Measurements from ENCODE around the gene IGSF21. TPM values are rescaled to one million over a fixed set of nuclear protein-coding genes. Genes with fewer than 3 reads are reported as not detected.
"Not testable (repeated sequence)": the region's sequence is repeated elsewhere in the genome, so short reads cannot be mapped to it uniquely, and the experiment has no call there.

IGSF21 gene
- total RNA-seq, 1 donor, result not detected

GRCh38 chr1:18354612-18355011, 247.0 kb downstream of the IGSF21 start:
- H3K4me3 ChIP-seq (ENCODE audit: low read depth, low read length), result no peak overlapping the region
- no peak for TF ChIP-seq CTCF (IDR thresholded peaks at IDR 0.05; ENCODE audit: insufficient read depth, low read depth, low read length)
- no peak for DNase-seq (ENCODE audit: low read depth)

- no peak for DNase-seq (ENCODE audit: low read depth)
- H3K4me3 ChIP-seq (ENCODE audit: low read depth, low read length), result no peak overlapping the region
- no peak for TF ChIP-seq CTCF (IDR thresholded peaks at IDR 0.05; ENCODE audit: insufficient read depth, low read depth, low read length)
These were observed 250.1 kb downstream of the IGSF21 start for GRCh38 chr1:18357622-18358230.

- no peak for DNase-seq (ENCODE audit: low read depth)
These were observed 251.0 kb downstream of the IGSF21 start for GRCh38 chr1:18358600-18358999.

DNA sequence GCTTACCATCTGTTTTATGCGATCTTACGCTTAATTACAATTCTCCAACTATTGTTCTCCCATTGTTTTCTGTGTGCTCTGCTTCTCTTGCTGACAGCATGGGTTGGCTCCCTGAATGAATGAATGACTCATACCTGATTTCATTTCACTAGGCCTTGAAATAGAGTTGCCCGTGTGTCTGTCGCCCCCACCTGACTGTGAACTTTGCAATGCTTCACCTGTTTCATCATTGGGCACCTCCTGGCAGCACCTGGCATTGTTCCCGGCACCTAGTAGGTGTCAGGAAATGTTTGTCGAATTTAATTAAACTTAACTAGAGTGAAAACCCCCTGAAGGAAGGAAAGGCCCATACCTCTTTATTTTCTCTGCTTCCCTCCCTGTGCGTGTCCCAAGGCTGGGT, 252.7 kb downstream of the IGSF21 start:
- DNase-seq (ENCODE audit: low read depth), result no peak
- no peak for TF ChIP-seq CTCF (IDR thresholded peaks at IDR 0.05; ENCODE audit: insufficient read depth, low read depth, low read length)
- no peak overlapping the region for H3K4me3 ChIP-seq (ENCODE audit: low read depth, low read length)

More at GRCh38 chr1:18358600-18358999, 251.0 kb downstream of the IGSF21 start:
- H3K4me3 ChIP-seq (ENCODE audit: low read depth, low read length), result no peak overlapping the region
- no peak for TF ChIP-seq CTCF (IDR thresholded peaks at IDR 0.05; ENCODE audit: insufficient read depth, low read depth, low read length)

DNA sequence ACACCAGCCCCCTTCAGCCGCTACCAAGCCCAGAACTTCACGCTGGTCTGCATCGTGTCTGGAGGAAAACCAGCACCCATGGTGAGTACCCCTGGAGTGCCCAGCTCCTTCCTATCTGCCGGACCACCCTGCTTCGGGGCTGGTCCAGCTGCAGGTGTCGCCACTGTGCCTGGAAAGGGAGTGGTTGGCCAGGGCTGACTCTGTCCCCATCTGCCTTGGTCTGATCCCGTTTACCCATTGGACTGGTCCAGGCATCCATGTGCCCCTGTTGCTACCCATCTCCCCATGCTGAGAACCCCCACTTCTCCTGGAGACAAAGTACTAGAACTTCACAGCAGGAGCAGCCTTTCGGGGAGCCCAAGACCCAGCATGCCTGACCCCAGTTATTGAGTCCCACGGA, 254.6 kb downstream of the IGSF21 start:
- no peak for DNase-seq (ENCODE audit: low read depth)
- TF ChIP-seq CTCF (IDR thresholded peaks at IDR 0.05; ENCODE audit: insufficient read depth, low read depth, low read length), result no peak
- H3K4me3 ChIP-seq (ENCODE audit: low read depth, low read length), result no peak overlapping the region

DNA sequence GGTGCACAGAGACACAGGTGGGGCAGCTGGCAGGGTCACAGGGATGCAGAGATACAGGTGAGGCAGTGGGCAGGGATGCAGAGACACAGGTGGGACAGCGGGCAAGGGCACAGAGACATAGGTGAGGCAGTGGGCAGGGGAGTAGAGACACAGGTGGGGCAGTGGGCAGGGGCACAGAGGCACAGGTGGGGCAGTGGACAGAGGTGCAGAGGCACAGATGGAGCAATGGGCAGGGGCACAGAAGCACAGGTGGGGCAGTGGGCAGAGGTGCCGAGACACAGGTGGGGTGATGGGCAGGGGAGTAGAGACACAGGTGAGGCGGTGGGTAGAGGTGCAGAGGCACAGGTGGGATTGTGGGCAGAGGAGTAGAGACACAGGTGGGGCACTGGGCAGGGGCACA, 255.8 kb downstream of the IGSF21 start:
- H3K4me3 ChIP-seq (ENCODE audit: low read depth, low read length), result no peak overlapping the region
- TF ChIP-seq CTCF (IDR thresholded peaks at IDR 0.05; ENCODE audit: insufficient read depth, low read depth, low read length), result no peak
- DNase-seq (ENCODE audit: low read depth), result no peak

GRCh38 chr1:18365099-18365705, 257.6 kb downstream of the IGSF21 start:
- no peak overlapping the region for H3K4me3 ChIP-seq (ENCODE audit: low read depth, low read length)
- no peak for DNase-seq (ENCODE audit: low read depth)
- no peak for TF ChIP-seq CTCF (IDR thresholded peaks at IDR 0.05; ENCODE audit: insufficient read depth, low read depth, low read length)

DNA sequence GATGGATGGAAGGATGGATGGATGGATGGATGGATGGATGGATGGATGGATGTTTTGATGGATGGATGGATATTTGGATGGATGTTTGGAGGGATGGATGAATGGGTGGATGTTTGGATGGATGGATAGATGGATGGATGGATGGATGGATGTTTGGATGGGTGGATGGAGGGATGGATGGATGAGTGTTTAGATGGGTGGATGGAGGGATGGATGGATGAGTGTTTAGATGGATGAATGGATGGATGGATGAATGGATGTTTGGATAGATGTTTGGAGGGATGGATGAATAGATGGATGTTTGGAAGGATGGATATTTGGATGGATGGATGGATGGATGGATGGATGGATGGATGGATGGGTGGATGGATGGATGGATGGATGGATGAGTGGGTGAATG, 264.9 kb downstream of the IGSF21 start:
- not testable (repeated sequence) for H3K4me3 ChIP-seq (ENCODE audit: low read depth, low read length); DNase-seq (ENCODE audit: low read depth)

Data from fibroblast of villous mesenchyme (primary cell).